HCT116 (cell line): ENCODE results near the gene TEP1. TPM values are rescaled to one million over a fixed set of nuclear protein-coding genes. Genes with fewer than 3 reads are reported as not detected.

ENCODE experiments used
- ATAC-seq: fragments of 200-7000 bp; cut with Tn5 transposase; 2 replicates; pipeline ENCODE4 v1.9.1; 2020; ENCODE audit warnings: mild to moderate bottlenecking, moderate library complexity
- BruUV-seq: library from RNA; stranded (reverse); fragments of 400-500 nt; replicated peaks from 2 replicates; lab custom pipeline; 2021; lab: Mats Ljungman, UMichigan
- CTCF ChIA-PET: fragments of 300-600 bp; sonication (Branson Sonifier 250); formaldehyde crosslinking; loops from one replicate; lab custom pipeline; 2021; ENCODE audit warnings: antibody characterized with exemption; lab: Charles Lee
- POLR2A ChIA-PET: fragments of 300-600, 350-600 bp; sonication (Branson Sonifier 250); formaldehyde crosslinking; loops from one replicate; lab custom pipeline; 2021; ENCODE audit warnings: antibody characterized with exemption; lab: Charles Lee
- RAD21 ChIA-PET, 2 experiments: fragments of 300-600 bp; sonication (Branson Sonifier 250); formaldehyde crosslinking; loops; one replicate each; lab custom pipeline; 2023; ENCODE audit warnings: low total read pairs in 2 of 2; ENCODE audit not compliant: uncharacterized antibody in 2 of 2, unreplicated experiment in 2 of 2, low non-redundant PET in 1 of 2; lab: Charles Lee
- DNase-seq: peaks from one replicate; pipeline ENCODE4 v3.0.0-alpha.2; 2010; ENCODE audit warnings: low read depth, low spot score
- H2AFZ ChIP-seq: fragments of 200-600 bp; shearing (Covaris generic), sonication (generic); 2 replicates; pipeline ENCODE4 v1.6.1; 2017; ENCODE audit warnings: low read depth, mixed run types, mixed read lengths, antibody characterized with exemption, low read length; ENCODE audit not compliant: poor library complexity, severe bottlenecking
- H3K27ac ChIP-seq: 2 replicates; pipeline ENCODE4 v1.5.1; 2012; ENCODE audit warnings: low read depth, low read length
- H3K27me3 ChIP-seq: fragments of 200-600 bp; sonication (generic); 2 replicates; pipeline ENCODE4 v1.6.1; 2016; ENCODE audit warnings: mixed run types, low read length, mixed read lengths; ENCODE audit not compliant: insufficient read depth
- H3K36me3 ChIP-seq, 2 experiments: fragments of 200-500 bp in 1 of 2; fragments of 200-600 bp in 1 of 2; sonication (Bioruptor generic) in 1 of 2; sonication (generic) in 1 of 2; 2 replicates each; pipeline versions ENCODE4 v1.5.1 to v1.6.1; 2014 to 2016; ENCODE audit warnings: low read length in 2 of 2, inconsistent platforms in 1 of 2, mixed read lengths in 1 of 2, mixed run types in 1 of 2; ENCODE audit not compliant: insufficient read depth in 2 of 2, control insufficient read depth in 1 of 2
- H3K4me1 ChIP-seq, 2 experiments: fragments of 200-600 bp in 1 of 2; sonication (generic) in 1 of 2; 2 replicates each; pipeline versions ENCODE4 v1.5.1 to v1.6.1; 2012 to 2017; ENCODE audit warnings: low read length in 2 of 2, inconsistent platforms in 1 of 2, mild to moderate bottlenecking in 1 of 2, mixed read lengths in 1 of 2, mixed run types in 1 of 2, moderate library complexity in 1 of 2; ENCODE audit not compliant: insufficient read depth in 2 of 2, control insufficient read depth in 1 of 2
- H3K4me2 ChIP-seq: fragments of 200-600 bp; sonication (generic); 2 replicates; pipeline ENCODE4 v1.6.1; 2017; ENCODE audit warnings: mixed run types, low read length, mixed read lengths
- H3K4me3 ChIP-seq, 2 experiments: fragments of 200-600 bp in 1 of 2; sonication (generic) in 1 of 2; replicated peaks in 1 of 2; 2 replicates each; pipeline ENCODE4 v1.5.1; 2011 to 2016; ENCODE audit warnings: low read length in 2 of 2, control low read depth in 1 of 2, low read depth in 1 of 2, mild to moderate bottlenecking in 1 of 2, mixed read lengths in 1 of 2, mixed run types in 1 of 2
- H3K79me2 ChIP-seq: fragments of 200-600 bp; sonication (generic); 2 replicates; pipeline ENCODE4 v1.6.1; 2017; ENCODE audit warnings: mild to moderate bottlenecking, mixed run types, low read length, moderate library complexity, mixed read lengths; ENCODE audit not compliant: insufficient read depth
- H3K9ac ChIP-seq: fragments of 200-600 bp; sonication (generic); 2 replicates; pipeline ENCODE4 v1.6.1; 2016; ENCODE audit warnings: low read length, mixed read lengths
- H3K9me2 ChIP-seq: fragments of 200-600 bp; sonication (generic), shearing (Covaris generic); 2 replicates; pipeline ENCODE4 v1.6.1; 2017; ENCODE audit warnings: mixed run types, mild to moderate bottlenecking, moderate library complexity; ENCODE audit not compliant: insufficient read depth
- H3K9me3 ChIP-seq, 2 experiments: fragments of 200-500 bp in 1 of 2; fragments of 200-600 bp in 1 of 2; sonication (Bioruptor generic) in 1 of 2; sonication (generic) in 1 of 2; 2 replicates each; pipeline ENCODE4 v1.6.1; 2014 to 2017; ENCODE audit warnings: low read length in 2 of 2, mixed read lengths in 2 of 2, inconsistent platforms in 1 of 2, low read depth in 1 of 2, mild to moderate bottlenecking in 1 of 2, mixed run types in 1 of 2, moderate library complexity in 1 of 2; ENCODE audit not compliant: control insufficient read depth in 1 of 2, insufficient read depth in 1 of 2
- H4K20me1 ChIP-seq: fragments of 200-600 bp; sonication (generic), shearing (Covaris generic); 2 replicates; pipeline ENCODE4 v1.6.1; 2017; ENCODE audit warnings: mixed run types, mild to moderate bottlenecking, moderate library complexity; ENCODE audit not compliant: insufficient read depth
- JUND ChIP-seq: IDR thresholded peaks from 2 replicates; pipeline ENCODE4 v1.6.1; 2012
- SP1 ChIP-seq: IDR thresholded peaks from 2 replicates; pipeline ENCODE4 v1.6.1; 2012; ENCODE audit warnings: low read depth
- ZFX ChIP-seq: fragments of 450-650 bp; IDR thresholded peaks from 2 replicates; pipeline ENCODE4 v1.6.1; 2017
- ZNF274 ChIP-seq: fragments of 200-500 bp; sonication (Bioruptor generic); IDR thresholded peaks from 2 replicates; pipeline ENCODE4 v1.6.1; 2014; ENCODE audit warnings: mild to moderate bottlenecking, low read depth, low read length, inconsistent platforms
- intact Hi-C: fragments of 100-400 bp; cut with micrococcal nuclease; formaldehyde crosslinking; loops from 2 replicates; pipeline ENCODE4 v1.10.0; 2022
- total RNA-seq: library from RNA; stranded (reverse); gene quantifications from one replicate; pipeline ENCODE4 v1.2.1, GENCODE V29; 2021; ENCODE audit not compliant: unreplicated experiment
- TF ChIP-seq, protein P1 (sequence below): IDR thresholded peaks from 2 replicates; pipeline ENCODE4 v1.6.1; 2012
- TF ChIP-seq, protein P2 (sequence below): IDR thresholded peaks from 2 replicates; pipeline ENCODE4 v1.6.1; 2012; ENCODE audit warnings: low read depth

TEP1 gene
- total RNA-seq, 1 experiment from 2014 or later, result 22.4 TPM

DNA sequence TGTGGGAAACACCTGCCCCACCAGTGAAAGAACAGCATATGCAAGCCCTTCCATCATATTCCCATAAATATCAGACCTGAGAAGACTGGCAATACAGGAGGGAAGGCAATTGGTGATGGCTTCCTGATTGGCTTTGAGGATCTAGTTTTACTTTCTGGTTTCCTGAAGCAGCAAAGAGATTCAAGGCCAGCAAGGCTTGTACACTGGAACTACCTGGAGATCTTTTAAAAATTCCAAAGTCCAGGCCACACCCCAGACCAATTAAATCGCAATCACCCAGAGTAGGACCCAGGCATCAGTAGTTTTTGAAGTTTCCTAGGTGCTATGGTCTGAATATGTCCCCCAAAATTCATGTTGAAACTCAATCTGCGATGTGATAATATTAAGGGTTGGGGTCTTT, 2.9 kb upstream of the TEP1 start:
- Histone ChIP-seq H3K4me2 (0 out of 2 replicates have a peak overlapping the region, but pooled peaks have one; percentile 2), H2AFZ (no peak overlapping the region), H3K9me3 (no peaks in the 10 kb centered on the region), H3K27ac (peak overlapping the region; percentile 27; the same call in 1 of the 2 replicates), H4K20me1 (no peaks in the 10 kb centered on the region), H3K36me3 (no peaks in the 10 kb centered on the region), H3K79me2 (peaks cover 16% of the 10 kb centered on the region), H3K9ac (no peak overlapping the region), H3K4me3 (no peak overlapping the region), H3K9me2 (no peaks in the 10 kb centered on the region), H3K27me3 (no peaks in the 10 kb centered on the region), H3K4me1 (peaks cover 8 to 30% of the 10 kb centered on the region in 2 experiments; a peak in 3 of 4 replicates)
- intact Hi-C loops, result no loop called here
- ChIA-PET POLR2A (interaction anchor here (1.0 to 3.8 kb wide), 7 partner anchors 8 to 194 kb away, joined by 4 to 30 read pairs (median 6); partner anchors contain the start of genes APEX1, PARP2 and PNP), RAD21 (interaction anchor here in 1 of 2 experiments (0.7 to 1.0 kb wide), 2 partner anchors 53 to 191 kb away, joined by 3 read pairs; partner anchors contain the start of gene PNP), CTCF (interaction anchor here (0.7 to 1.9 kb wide), 15 partner anchors 9 to 264 kb away, joined by 3 to 18 read pairs (median 6); partner anchors contain the start of genes APEX1, CCNB1IP1, OSGEP and PARP2)
- TF ChIP-seq, protein P1, sequence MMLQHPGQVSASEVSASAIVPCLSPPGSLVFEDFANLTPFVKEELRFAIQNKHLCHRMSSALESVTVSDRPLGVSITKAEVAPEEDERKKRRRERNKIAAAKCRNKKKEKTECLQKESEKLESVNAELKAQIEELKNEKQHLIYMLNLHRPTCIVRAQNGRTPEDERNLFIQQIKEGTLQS, result no peak
- no peak for TF ChIP-seq ZFX
- no peak for TF ChIP-seq SP1
- TF ChIP-seq JUND, result no peak
- TF ChIP-seq, protein P2, sequence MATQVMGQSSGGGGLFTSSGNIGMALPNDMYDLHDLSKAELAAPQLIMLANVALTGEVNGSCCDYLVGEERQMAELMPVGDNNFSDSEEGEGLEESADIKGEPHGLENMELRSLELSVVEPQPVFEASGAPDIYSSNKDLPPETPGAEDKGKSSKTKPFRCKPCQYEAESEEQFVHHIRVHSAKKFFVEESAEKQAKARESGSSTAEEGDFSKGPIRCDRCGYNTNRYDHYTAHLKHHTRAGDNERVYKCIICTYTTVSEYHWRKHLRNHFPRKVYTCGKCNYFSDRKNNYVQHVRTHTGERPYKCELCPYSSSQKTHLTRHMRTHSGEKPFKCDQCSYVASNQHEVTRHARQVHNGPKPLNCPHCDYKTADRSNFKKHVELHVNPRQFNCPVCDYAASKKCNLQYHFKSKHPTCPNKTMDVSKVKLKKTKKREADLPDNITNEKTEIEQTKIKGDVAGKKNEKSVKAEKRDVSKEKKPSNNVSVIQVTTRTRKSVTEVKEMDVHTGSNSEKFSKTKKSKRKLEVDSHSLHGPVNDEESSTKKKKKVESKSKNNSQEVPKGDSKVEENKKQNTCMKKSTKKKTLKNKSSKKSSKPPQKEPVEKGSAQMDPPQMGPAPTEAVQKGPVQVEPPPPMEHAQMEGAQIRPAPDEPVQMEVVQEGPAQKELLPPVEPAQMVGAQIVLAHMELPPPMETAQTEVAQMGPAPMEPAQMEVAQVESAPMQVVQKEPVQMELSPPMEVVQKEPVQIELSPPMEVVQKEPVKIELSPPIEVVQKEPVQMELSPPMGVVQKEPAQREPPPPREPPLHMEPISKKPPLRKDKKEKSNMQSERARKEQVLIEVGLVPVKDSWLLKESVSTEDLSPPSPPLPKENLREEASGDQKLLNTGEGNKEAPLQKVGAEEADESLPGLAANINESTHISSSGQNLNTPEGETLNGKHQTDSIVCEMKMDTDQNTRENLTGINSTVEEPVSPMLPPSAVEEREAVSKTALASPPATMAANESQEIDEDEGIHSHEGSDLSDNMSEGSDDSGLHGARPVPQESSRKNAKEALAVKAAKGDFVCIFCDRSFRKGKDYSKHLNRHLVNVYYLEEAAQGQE, result no peak
- TF ChIP-seq ZNF274, result no peak
- DNase-seq (no peak), ATAC-seq (no peak)
- no TSS peak for BruUV-seq
